IPS-18c (cell line): ENCODE measurements around the gene SCO2.
"Not testable (repeated sequence)": the region's sequence is repeated elsewhere in the genome, so short reads cannot be mapped to it uniquely, and the experiment has no call there.

Source experiments
- H3K4me3 ChIP-seq: 2 replicates; pipeline ENCODE4 v1.7.0; 2013; ENCODE audit warnings: low read depth, mild to moderate bottlenecking, low read length, moderate library complexity; ENCODE audit not compliant: insufficient read depth
- H3K9me3 ChIP-seq: one replicate; pipeline ENCODE4 v1.6.1; 2013; ENCODE audit warnings: mild to moderate bottlenecking, low read length, moderate library complexity; ENCODE audit not compliant: control insufficient read depth, insufficient read depth

Gene SCO2

GRCh38 chr22:50526108-50526833 is 873 bp upstream of the SCO2 start:
- Histone ChIP-seq H3K4me3 (peak overlapping the region; percentile 84), H3K9me3 (peaks cover 6% of the 10 kb centered on the region)

GRCh38 chr22:50525858-50526107 is 385 bp upstream of the SCO2 start:
- Histone ChIP-seq H3K4me3 (peak overlapping the region; percentile 84), H3K9me3 (peaks cover 6% of the 10 kb centered on the region)

- H3K4me3 ChIP-seq = peak overlapping the region; percentile 84
- H3K9me3 ChIP-seq = peaks cover 3% of the 10 kb centered on the region
Observed at GRCh38 chr22:50524676-50525103, 708 bp downstream of the SCO2 start.

GRCh38 chr22:50523806-50524675 is 1.4 kb downstream of the SCO2 start:
- Histone ChIP-seq H3K9me3 (peaks cover 3% of the 10 kb centered on the region), H3K4me3 (peak overlapping the region; percentile 84; the same call in 1 of the 2 replicates)

- peaks cover 3% of the 10 kb centered on the region for H3K9me3 ChIP-seq
- no peak overlapping the region for H3K4me3 ChIP-seq
Observed at GRCh38 chr22:50523458-50523805, 2.0 kb downstream of the SCO2 start.

- peaks cover 3% of the 10 kb centered on the region for H3K9me3 ChIP-seq
- no peak overlapping the region for H3K4me3 ChIP-seq
Observed at GRCh38 chr22:50522806-50523438, 2.5 kb downstream of the SCO2 start.

- Histone ChIP-seq H3K9me3 (peaks cover 3% of the 10 kb centered on the region), H3K4me3 (no peak overlapping the region)
Observed at GRCh38 chr22:50522208-50522805, 3.1 kb downstream of the SCO2 start.

GRCh38 chr22:50521710-50522109 is 3.7 kb downstream of the SCO2 start:
- H3K9me3 ChIP-seq = peaks cover 2% of the 10 kb centered on the region
- H3K4me3 ChIP-seq = no peak overlapping the region

- Histone ChIP-seq H3K9me3 (no peaks in the 10 kb centered on the region), H3K4me3 (no peak overlapping the region)
Observed at GRCh38 chr22:50520826-50521453, 4.5 kb downstream of the SCO2 start.

- not testable (repeated sequence) for H3K9me3 ChIP-seq, H3K4me3 ChIP-seq
Observed at GRCh38 chr22:50520184-50520583, 5.2 kb downstream of the SCO2 start.

GRCh38 chr22:50519151-50519550 is 6.2 kb downstream of the SCO2 start:
- Histone ChIP-seq H3K9me3 (no peaks in the 10 kb centered on the region), H3K4me3 (no peak overlapping the region)

GRCh38 chr22:50518606-50519005 is 6.8 kb downstream of the SCO2 start:
- no peaks in the 10 kb centered on the region for H3K9me3 ChIP-seq
- H3K4me3 ChIP-seq = no peak overlapping the region

- Histone ChIP-seq H3K4me3 (no peak overlapping the region), H3K9me3 (no peaks in the 10 kb centered on the region)
Observed at GRCh38 chr22:50517495-50518260, 7.7 kb downstream of the SCO2 start.

GRCh38 chr22:50516891-50517290 is 8.5 kb downstream of the SCO2 start:
- H3K9me3 ChIP-seq = no peaks in the 10 kb centered on the region
- no peak overlapping the region for H3K4me3 ChIP-seq

- Histone ChIP-seq H3K4me3 (no peak overlapping the region), H3K9me3 (no peaks in the 10 kb centered on the region)
Observed at GRCh38 chr22:50516068-50516467, 9.3 kb downstream of the SCO2 start.

- H3K4me3 ChIP-seq = no peak overlapping the region
- H3K9me3 ChIP-seq = no peaks in the 10 kb centered on the region
Observed at GRCh38 chr22:50513175-50513574, 12.2 kb downstream of the SCO2 start.

GRCh38 chr22:50508897-50509296 is 16.5 kb downstream of the SCO2 start:
- H3K4me3 ChIP-seq = peak overlapping the region; percentile 87
- peaks cover 3% of the 10 kb centered on the region for H3K9me3 ChIP-seq
